Stimulated activated naive B cell treated with anti-CD40 and anti-IgM and Interleukin-4, amounts not matched to agents 10 μg/mL and 1 μg/mL and 100 μg/mL, for 72 hours (primary cell): Measurements from ENCODE around the gene PVR.
"Not testable (repeated sequence)": the region's sequence is repeated elsewhere in the genome, so short reads cannot be mapped to it uniquely, and the experiment has no call there.

ENCODE experiments used
- ATAC-seq, 2 donors: fragments of 150-1000 bp; cut with Tn5 transposase; replicated peaks; 2 replicates each; pipeline ENCODE4 v1.10.0; 2021; ENCODE audit warnings: moderate library complexity in 1 of 2
- DNase-seq: peaks from one replicate; pipeline ENCODE4 v3.0.0; 2021
- H3K27ac Mint-ChIP-seq: one replicate; pipeline ENCODE4 v1.8.0; 2022; ENCODE audit warnings: mild to moderate bottlenecking, mixed read lengths
- H3K27me3 Mint-ChIP-seq, 2 donors: one replicate each; pipeline ENCODE4 v1.8.0; 2022; ENCODE audit warnings: mixed read lengths in 2 of 2
- H3K36me3 Mint-ChIP-seq, 2 donors: one replicate each; pipeline ENCODE4 v1.8.0; 2022; ENCODE audit warnings: mixed read lengths in 2 of 2, mild to moderate bottlenecking in 1 of 2
- H3K4me1 Mint-ChIP-seq, 2 donors: one replicate each; pipeline ENCODE4 v1.8.0; 2022; ENCODE audit warnings: mixed read lengths in 2 of 2, mild to moderate bottlenecking in 1 of 2
- H3K4me3 Mint-ChIP-seq, 2 donors: one replicate each; pipeline ENCODE4 v1.8.0; 2022; ENCODE audit warnings: mild to moderate bottlenecking in 2 of 2, mixed read lengths in 2 of 2, moderate library complexity in 1 of 2
- H3K9me3 Mint-ChIP-seq, 2 donors: one replicate each; pipeline ENCODE4 v1.8.0; 2022; ENCODE audit warnings: mixed read lengths in 2 of 2, mild to moderate bottlenecking in 1 of 2

PVR gene

GRCh38 chr19:44683434-44684210, 39.9 kb downstream of the PVR start:
- DNase-seq (no peak), ATAC-seq (no peak)
- peaks cover 0 to 1% of the 10 kb centered on the region in 2 donors for H3K9me3 Mint-ChIP-seq
- no peak overlapping the region for H3K27ac Mint-ChIP-seq
- H3K4me1 Mint-ChIP-seq: peaks cover 19 to 23% of the 10 kb centered on the region in 2 donors
- no peak overlapping the region for H3K4me3 Mint-ChIP-seq
- no peaks in the 10 kb centered on the region for H3K36me3 Mint-ChIP-seq
- peaks cover 42 to 54% of the 10 kb centered on the region in 2 donors for H3K27me3 Mint-ChIP-seq

- H3K4me3 Mint-ChIP-seq, ATAC-seq: not testable (repeated sequence)
Measured at GRCh38 chr19:44684396-44684795, 40.7 kb downstream of the PVR start.

GRCh38 chr19:44684892-44685863, 41.5 kb downstream of the PVR start:
- H3K4me3 Mint-ChIP-seq: peak overlapping the region in 1 of 2 donors; percentile 22
- H3K4me1 Mint-ChIP-seq: peaks cover 31 to 35% of the 10 kb centered on the region in 2 donors
- DNase-seq (no peak), ATAC-seq (peak; percentile 28 to 29)
- no peaks in the 10 kb centered on the region for H3K36me3 Mint-ChIP-seq
- peaks cover 47 to 58% of the 10 kb centered on the region in 2 donors for H3K27me3 Mint-ChIP-seq
- peaks cover 0 to 1% of the 10 kb centered on the region in 2 donors for H3K9me3 Mint-ChIP-seq
- H3K27ac Mint-ChIP-seq: no peak overlapping the region

More at GRCh38 chr19:44684396-44684795, 40.7 kb downstream of the PVR start:
- Mint-ChIP-seq H3K27me3 (peaks cover 45 to 56% of the 10 kb centered on the region in 2 donors), H3K4me1 (peaks cover 23 to 31% of the 10 kb centered on the region in 2 donors), H3K27ac (peak overlapping the region; percentile 22)
- H3K36me3 Mint-ChIP-seq, H3K9me3 Mint-ChIP-seq, DNase-seq: not testable (repeated sequence)

GRCh38 chr19:44685877-44686276, 42.2 kb downstream of the PVR start:
- ATAC-seq (peak; percentile 26 to 54), DNase-seq (no peak)
- H3K4me3 Mint-ChIP-seq: no peak overlapping the region
- H3K4me1 Mint-ChIP-seq: peaks cover 31 to 35% of the 10 kb centered on the region in 2 donors
- no peak overlapping the region for H3K27ac Mint-ChIP-seq
- peaks cover 42 to 51% of the 10 kb centered on the region in 2 donors for H3K27me3 Mint-ChIP-seq
- H3K36me3 Mint-ChIP-seq: no peaks in the 10 kb centered on the region
- peaks cover 0 to 1% of the 10 kb centered on the region in 2 donors for H3K9me3 Mint-ChIP-seq

- no peak overlapping the region for H3K27ac Mint-ChIP-seq
- no peak for ATAC-seq
- no peak overlapping the region for H3K4me3 Mint-ChIP-seq
- DNase-seq: no peak
- peaks cover 35 to 41% of the 10 kb centered on the region in 2 donors for H3K4me1 Mint-ChIP-seq
- H3K36me3 Mint-ChIP-seq: no peaks in the 10 kb centered on the region
- peaks cover 0 to 1% of the 10 kb centered on the region in 2 donors for H3K9me3 Mint-ChIP-seq
- H3K27me3 Mint-ChIP-seq: peaks cover 41 to 45% of the 10 kb centered on the region in 2 donors
Measured at GRCh38 chr19:44686896-44687295, 43.2 kb downstream of the PVR start.

- Mint-ChIP-seq H3K4me1 (peaks cover 41 to 51% of the 10 kb centered on the region in 2 donors), H3K27ac (no peak overlapping the region), H3K27me3 (peaks cover 37 to 44% of the 10 kb centered on the region in 2 donors), H3K4me3 (no peak overlapping the region), H3K9me3 (peaks cover 0 to 1% of the 10 kb centered on the region in 2 donors), H3K36me3 (no peaks in the 10 kb centered on the region)
- no peak for DNase-seq
- no peak for ATAC-seq
Measured at GRCh38 chr19:44687888-44688287, 44.2 kb downstream of the PVR start.

GRCh38 chr19:44689290-44690130, 45.8 kb downstream of the PVR start:
- Mint-ChIP-seq H3K4me3 (no peak overlapping the region), H3K27me3 (peaks cover 29 to 37% of the 10 kb centered on the region in 2 donors), H3K27ac (peak overlapping the region; percentile 48), H3K9me3 (peaks cover 0 to 1% of the 10 kb centered on the region in 2 donors), H3K4me1 (peaks cover 39 to 53% of the 10 kb centered on the region in 2 donors), H3K36me3 (no peaks in the 10 kb centered on the region)
- peak; percentile 42 for DNase-seq
- peak; percentile 21 to 51 for ATAC-seq

GRCh38 chr19:44690131-44690440, 46.4 kb downstream of the PVR start:
- no peak overlapping the region for H3K27ac Mint-ChIP-seq
- peaks cover 35 to 48% of the 10 kb centered on the region in 2 donors for H3K4me1 Mint-ChIP-seq
- H3K27me3 Mint-ChIP-seq: peaks cover 26 to 33% of the 10 kb centered on the region in 2 donors
- DNase-seq (no peak), ATAC-seq (no peak)
- H3K9me3 Mint-ChIP-seq: peaks cover 0 to under 1% of the 10 kb centered on the region in 2 donors
- no peaks in the 10 kb centered on the region for H3K36me3 Mint-ChIP-seq
- no peak overlapping the region for H3K4me3 Mint-ChIP-seq

- H3K36me3 Mint-ChIP-seq: no peaks in the 10 kb centered on the region
- peaks cover 28 to 30% of the 10 kb centered on the region in 2 donors for H3K4me1 Mint-ChIP-seq
- H3K9me3 Mint-ChIP-seq: no peaks in the 10 kb centered on the region
- no peak for DNase-seq
- H3K4me3 Mint-ChIP-seq: peak overlapping the region; percentile 42 to 62
- peaks cover 26 to 40% of the 10 kb centered on the region in 2 donors for H3K27me3 Mint-ChIP-seq
- H3K27ac Mint-ChIP-seq: peak overlapping the region; percentile 60
- ATAC-seq: peak in 1 of 2 donors; percentile 28
Measured at GRCh38 chr19:44692379-44692721, 48.6 kb downstream of the PVR start.

- no peak overlapping the region for H3K4me3 Mint-ChIP-seq
- no peak overlapping the region for H3K27ac Mint-ChIP-seq
- H3K4me1 Mint-ChIP-seq: peaks cover 24% of the 10 kb centered on the region in 2 donors
- H3K9me3 Mint-ChIP-seq: no peaks in the 10 kb centered on the region
- H3K36me3 Mint-ChIP-seq: no peaks in the 10 kb centered on the region
- peaks cover 34 to 40% of the 10 kb centered on the region in 2 donors for H3K27me3 Mint-ChIP-seq
- DNase-seq (no peak), ATAC-seq (no peak)
Measured at GRCh38 chr19:44694184-44694579, 50.5 kb downstream of the PVR start.

- no peak for ATAC-seq
- Mint-ChIP-seq H3K9me3 (no peaks in the 10 kb centered on the region), H3K4me1 (peaks cover 8 to 9% of the 10 kb centered on the region in 2 donors), H3K4me3 (no peak overlapping the region), H3K36me3 (no peaks in the 10 kb centered on the region), H3K27ac (no peak overlapping the region), H3K27me3 (peaks cover 28 to 34% of the 10 kb centered on the region in 2 donors)
- DNase-seq: no peak
Measured at GRCh38 chr19:44696939-44697669, 53.4 kb downstream of the PVR start.

- H3K4me1 Mint-ChIP-seq: peaks cover 4 to 5% of the 10 kb centered on the region in 2 donors
- no peak for DNase-seq
- no peak overlapping the region for H3K27ac Mint-ChIP-seq
- H3K27me3 Mint-ChIP-seq: peaks cover 28 to 34% of the 10 kb centered on the region in 2 donors
- ATAC-seq: no peak
- no peaks in the 10 kb centered on the region for H3K36me3 Mint-ChIP-seq
- H3K9me3 Mint-ChIP-seq: no peaks in the 10 kb centered on the region
- no peak overlapping the region for H3K4me3 Mint-ChIP-seq
Measured at GRCh38 chr19:44697670-44698034, 53.9 kb downstream of the PVR start.

- ATAC-seq (no peak), DNase-seq (no peak)
- Mint-ChIP-seq H3K4me1 (peaks cover 0 to 3% of the 10 kb centered on the region in 2 donors), H3K4me3 (no peak within 1 kb of the TSS), H3K36me3 (no peaks in the 10 kb centered on the region), H3K9me3 (no peaks in the 10 kb centered on the region), H3K27ac (no peak within 1 kb of the TSS), H3K27me3 (peaks cover 28 to 39% of the 10 kb centered on the region in 2 donors)
Measured at GRCh38 chr19:44698492-44699201, 54.9 kb downstream of the PVR start, which contains the start of gene CEACAM16. Gene CEACAM16, plus strand, starts transcription at chr19:44699151. Its CDS starts 2,306 bp downstream, at chr19:44701457.
